GM12878 (cell line): ENCODE measurements around the gene PDSS2. TPM values are rescaled to one million over a fixed set of nuclear protein-coding genes. Genes with fewer than 3 reads are reported as not detected.

ENCODE experiments used
- ATAC-seq: fragments of 200-7000 bp; cut with Tn5 transposase; 3 replicates; pipeline ENCODE4 v1.9.1; 2020; ENCODE audit warnings: mild to moderate bottlenecking, moderate library complexity
- BruUV-seq: library from RNA; stranded (reverse); fragments of 400-500 nt; replicated peaks from 2 replicates; lab custom pipeline; 2021; lab: Mats Ljungman, UMichigan
- CTCF ChIA-PET: fragments of 300-600 bp; sonication (Branson Sonifier 250); formaldehyde crosslinking; extraction: SDS; loops from one replicate; lab custom pipeline; 2021; ENCODE audit warnings: inconsistent platforms; lab: Yijun Ruan, JAX
- POLR2A ChIA-PET: fragments of 350-600 bp; formaldehyde crosslinking; extraction: SDS; loops from one replicate; lab custom pipeline; 2021; ENCODE audit warnings: inconsistent platforms; lab: Charles Lee
- RAD21 ChIA-PET: fragments of 300-600 bp; sonication (Branson Sonifier 250); formaldehyde crosslinking; loops from one replicate; lab custom pipeline; 2023; ENCODE audit warnings: antibody characterized with exemption; ENCODE audit not compliant: unreplicated experiment; lab: Charles Lee
- SMC1A ChIA-PET: fragments of 300-600 bp; sonication (Branson Sonifier 250); formaldehyde crosslinking; loops from one replicate; lab custom pipeline; 2023; ENCODE audit not compliant: unreplicated experiment, uncharacterized antibody; lab: Charles Lee
- DNase-seq: peaks from one replicate; pipeline ENCODE4 v3.0.0-alpha.2; 2011; ENCODE audit warnings: low read depth, low spot score
- FAIRE-seq: peaks from 3 replicates; lab custom pipeline; 2011; peaks lifted over from hg19 to GRCh38; lab: Jason Lieb, UNC
- H2AFZ ChIP-seq: 2 replicates; pipeline ENCODE4 v1.6.0; 2011; ENCODE audit warnings: low read depth, low read length, control low read depth; ENCODE audit not compliant: control insufficient read depth
- H3K27ac ChIP-seq: 2 replicates; pipeline ENCODE4 v1.5.1; 2011; ENCODE audit warnings: control low read depth; ENCODE audit not compliant: control insufficient read depth, insufficient read depth
- H3K27me3 ChIP-seq, 2 experiments: replicated peaks in 1 of 2; 2 replicates each; pipeline versions ENCODE4 v1.6.0 to v1.6.1; 2011; ENCODE audit warnings: low read length in 1 of 2; ENCODE audit not compliant: control insufficient read depth in 2 of 2, insufficient read depth in 2 of 2
- H3K36me3 ChIP-seq, 2 experiments: 2 replicates each; pipeline ENCODE4 v1.5.1; 2011; ENCODE audit warnings: low read length in 1 of 2; ENCODE audit not compliant: control insufficient read depth in 2 of 2, insufficient read depth in 2 of 2
- H3K4me1 ChIP-seq: 2 replicates; pipeline ENCODE4 v1.6.1; 2011; ENCODE audit warnings: mild to moderate bottlenecking, low read length, moderate library complexity, mixed read lengths; ENCODE audit not compliant: control insufficient read depth, insufficient read depth
- H3K4me2 ChIP-seq: 2 replicates; pipeline ENCODE4 v1.6.0; 2011; ENCODE audit warnings: control low read depth; ENCODE audit not compliant: control insufficient read depth, insufficient read depth
- H3K4me3 ChIP-seq: fragments of 200-600 bp; sonication (generic); 2 replicates; pipeline ENCODE4 v1.5.1; 2016
- H3K79me2 ChIP-seq: 2 replicates; pipeline ENCODE4 v1.6.0; 2011; ENCODE audit warnings: low read length; ENCODE audit not compliant: control insufficient read depth, insufficient read depth
- H3K9ac ChIP-seq: 2 replicates; pipeline ENCODE4 v1.8.0; 2011; ENCODE audit warnings: low read length, control low read depth, mixed read lengths; ENCODE audit not compliant: control insufficient read depth, insufficient read depth
- H3K9me3 ChIP-seq: replicated peaks from 3 replicates; pipeline ENCODE4 v1.5.1; 2011; ENCODE audit warnings: mild to moderate bottlenecking, low read length; ENCODE audit not compliant: control insufficient read depth, insufficient read depth
- H4K20me1 ChIP-seq: 2 replicates; pipeline ENCODE4 v1.6.0; 2011; ENCODE audit not compliant: control insufficient read depth, insufficient read depth
- FOS ChIP-seq: IDR thresholded peaks from 3 replicates; pipeline ENCODE4 v1.6.1; 2011; ENCODE audit warnings: borderline replicate concordance; ENCODE audit not compliant: insufficient read length; ENCODE audit errors: extremely low read depth
- IRF3 ChIP-seq: fragments of 450-650 bp; IDR thresholded peaks from 2 replicates; pipeline ENCODE4 v1.6.1; 2014; ENCODE audit warnings: mild to moderate bottlenecking
- MEF2A ChIP-seq: IDR thresholded peaks from 2 replicates; pipeline ENCODE4 v1.6.1; 2011; ENCODE audit warnings: low read depth, mild to moderate bottlenecking, low read length, moderate library complexity; ENCODE audit not compliant: insufficient read depth
- MLLT1 ChIP-seq: fragments of 450-650 bp; IDR thresholded peaks from 2 replicates; pipeline ENCODE4 v1.6.1; 2016; ENCODE audit warnings: mild to moderate bottlenecking
- MYB ChIP-seq: fragments of 150-350 bp; IDR thresholded peaks from 2 replicates; pipeline ENCODE4 v1.6.1; 2014; ENCODE audit warnings: mild to moderate bottlenecking, low read depth, low read length, borderline replicate concordance
- NFYB ChIP-seq: IDR thresholded peaks from 2 replicates; pipeline ENCODE4 v1.6.1; 2011; ENCODE audit warnings: low read depth, mild to moderate bottlenecking, low read length, improper control_type of control experiment, moderate library complexity; ENCODE audit not compliant: insufficient read depth
- POLR2AphosphoS2 ChIP-seq: IDR thresholded peaks from 2 replicates; pipeline ENCODE4 v1.6.1; 2011; ENCODE audit warnings: low read depth, mild to moderate bottlenecking, low read length, improper control_type of control experiment, moderate library complexity
- RAD51 ChIP-seq: fragments of 450-650 bp; IDR thresholded peaks from 2 replicates; pipeline ENCODE4 v1.6.1; 2016; ENCODE audit warnings: moderate library complexity, mild to moderate bottlenecking, inconsistent platforms
- SKIL ChIP-seq: fragments of 450-650 bp; IDR thresholded peaks from 2 replicates; pipeline ENCODE4 v1.6.1; 2017; ENCODE audit warnings: mild to moderate bottlenecking, low read depth, inconsistent platforms; ENCODE audit not compliant: poor library complexity, severe bottlenecking
- SREBF1 ChIP-seq: IDR thresholded peaks from 2 replicates; pipeline ENCODE4 v1.6.1; 2012; ENCODE audit warnings: mild to moderate bottlenecking, low read length
- USF1 ChIP-seq: IDR thresholded peaks from 2 replicates; pipeline ENCODE4 v1.6.1; 2011; ENCODE audit warnings: borderline replicate concordance, low read depth, mild to moderate bottlenecking, moderate library complexity, mixed read lengths, low read length; ENCODE audit not compliant: insufficient read depth; ENCODE audit errors: extremely low read length
- YY1 ChIP-seq: IDR thresholded peaks from 2 replicates; pipeline ENCODE4 v1.6.1; 2011; ENCODE audit warnings: low read depth, mild to moderate bottlenecking, low read length
- WGBS: methylation state at CpG from one replicate; pipeline ENCODE4 v1.1.6; 2016; ENCODE audit warnings: low lambda C conversion rate; ENCODE audit not compliant: insufficient replicate concordance, insufficient coverage; ENCODE audit errors: missing lambda C conversion rate; 5-methylcytosine and 5-hydroxymethylcytosine counted together
- in situ Hi-C: fragments of 300-500 bp; cut with MboI; formaldehyde crosslinking; loops from 9 replicates; pipeline ENCODE4 v1.14.3; 2018; ENCODE audit warnings: mixed read lengths
- intact Hi-C: fragments of 100-400 bp; cut with micrococcal nuclease; formaldehyde crosslinking; loops from one replicate; pipeline ENCODE4 v1.14.2; 2022; ENCODE audit not compliant: unreplicated experiment
- polyA plus RNA-seq, 11 experiments: library from polyadenylated mRNA; depleted of rRNA in 4 of 11; unstranded in 6 of 11; stranded (reverse) in 5 of 11; fragments of >200 nt; fragmentation: Nextera tagmentation in 4 of 11; fragmentation: Illumina TruSeq in 1 of 11; extraction: Ambion mirVana in 4 of 11; extraction: Trizol in 1 of 11; gene quantifications; 1 replicate in 1 of 11; 2 replicates in 10 of 11; pipeline versions ENCODE4 v1.2.1 to v1.2.3, GENCODE V29; 2011 to 2016; ENCODE audit warnings: inconsistent platforms in 2 of 11, missing spikeins in 2 of 11, low read depth in 1 of 11
- total RNA-seq, 4 experiments: library from RNA; depleted of rRNA in 3 of 4; stranded (reverse); fragments of >200 nt in 3 of 4; fragmentation: Illumina TruSeq in 1 of 4; extraction: Trizol in 1 of 4; gene quantifications; 2 replicates each; pipeline versions ENCODE4 v1.2.1 to v1.2.3, GENCODE V29; 2013 to 2021

PDSS2 gene
- total and polyA plus RNA-seq, 10 of the 15 experiments (the other 5 are each of a cell fraction or from before 2014, with no cell fraction given): 7.7 to 15.5 (median 9.6) TPM

- Histone ChIP-seq H3K79me2 (no peaks in the 10 kb centered on the region), H2AFZ (no peak overlapping the region), H3K27me3 (no peaks in the 10 kb centered on the region), H3K9me3 (no peaks in the 10 kb centered on the region), H3K9ac (no peak overlapping the region), H3K36me3 (no peaks in the 10 kb centered on the region), H4K20me1 (no peaks in the 10 kb centered on the region), H3K4me1 (peaks cover 7% of the 10 kb centered on the region; the same call in 1 of the 2 replicates), H3K4me3 (no peak overlapping the region), H3K27ac (no peak overlapping the region), H3K4me2 (no peak overlapping the region)
- intact Hi-C loops: no loop called here
- no peak for TF ChIP-seq MYB
- no peak for TF ChIP-seq YY1
- no peak for TF ChIP-seq NFYB
- TF ChIP-seq MEF2A: no peak
- TF ChIP-seq USF1: no peak
- no peak for TF ChIP-seq SREBF1
- no peak for TF ChIP-seq POLR2AphosphoS2
- no peak for TF ChIP-seq SKIL
- no peak for TF ChIP-seq RAD51
- no peak for TF ChIP-seq IRF3
- TF ChIP-seq MLLT1: no peak
- TF ChIP-seq FOS: no peak
- ChIA-PET RAD21 (interaction anchor here (0.6 to 1.0 kb wide), 2 partner anchors 11 to 1143 kb away, joined by 3 read pairs; no protein-coding TSS in a partner anchor), POLR2A (interaction anchor here (0.7 to 1.1 kb wide), 2 partner anchors 17 to 130 kb away, joined by 3 read pairs; partner anchors contain the start of gene PDSS2), SMC1A (interaction anchor here (1.2 to 2.1 kb wide), 3 partner anchors 10 to 52 kb away, joined by 3 to 15 read pairs (median 7); no protein-coding TSS in a partner anchor), CTCF (interaction anchor here (0.6 to 7.2 kb wide), 5 partner anchors 10 to 24 kb away, joined by 3 to 68 read pairs (median 4); no protein-coding TSS in a partner anchor)
- in situ Hi-C loops: no loop called here
- no peak for FAIRE-seq
- no TSS peak for BruUV-seq
- WGBS: 80% methylated on average over 5 of the region's 5 CpGs
- DNase-seq: no peak
- ATAC-seq: no peak
These were observed 130.1 kb downstream of the PDSS2 start for GRCh38 chr6:107329063-107329860.
